HepG2 (cell line): ENCODE results near the gene TPX2. TPM values are rescaled to one million over a fixed set of nuclear protein-coding genes. Genes with fewer than 3 reads are reported as not detected.

Experiments
- ATAC-seq: fragments of 200-7000 bp; cut with Tn5 transposase; 3 replicates; pipeline ENCODE4 v1.9.1; 2020; ENCODE audit warnings: mild to moderate bottlenecking, moderate library complexity
- BruUV-seq: library from RNA; stranded (reverse); fragments of 400-500 nt; replicated peaks from 2 replicates; lab custom pipeline; 2021; lab: Mats Ljungman, UMichigan
- CTCF ChIA-PET: fragments of 300-600 bp; formaldehyde crosslinking; extraction: SDS; loops from one replicate; lab custom pipeline; 2021; ENCODE audit warnings: low total read pairs, inconsistent platforms, low intra/inter-chr PET ratio; lab: Yijun Ruan, JAX
- POLR2A ChIA-PET: fragments of 350-600 bp; sonication (Branson Sonifier 250); formaldehyde crosslinking; loops from one replicate; lab custom pipeline; 2020; ENCODE audit warnings: antibody characterized with exemption, inconsistent platforms; lab: Yijun Ruan, JAX
- DNase-seq: peaks from one replicate; pipeline ENCODE4 v3.0.0-alpha.2; 2015; ENCODE audit warnings: low spot score
- FAIRE-seq: peaks from 3 replicates; lab custom pipeline; 2011; peaks lifted over from hg19 to GRCh38; lab: Jason Lieb, UNC
- H2AFZ ChIP-seq: one replicate; pipeline ENCODE4 v1.6.1; 2011; ENCODE audit warnings: low read length, inconsistent platforms
- H3K27ac ChIP-seq: fragments of 300-600 bp; 3 replicates; pipeline ENCODE4 v1.8.0; 2011; ENCODE audit warnings: mixed run types, mild to moderate bottlenecking, mixed read lengths, low read length, inconsistent platforms; ENCODE audit not compliant: insufficient read depth; ENCODE audit errors: extremely low read length
- H3K27me3 ChIP-seq, 2 experiments: fragments of 200-600 bp in 1 of 2; 2 replicates in 1 of 2; 3 replicates in 1 of 2; pipeline versions ENCODE4 v1.6.0 to v1.8.0; 2011; ENCODE audit warnings: low read length in 2 of 2, mild to moderate bottlenecking in 2 of 2, moderate library complexity in 2 of 2, inconsistent platforms in 1 of 2; ENCODE audit not compliant: insufficient read depth in 2 of 2, control insufficient read depth in 1 of 2
- H3K36me3 ChIP-seq, 2 experiments: fragments of 200-600 bp in 1 of 2; replicated peaks in 1 of 2; 2 replicates in 1 of 2; 3 replicates in 1 of 2; pipeline versions ENCODE4 v1.5.1 to v1.8.0; 2011; ENCODE audit warnings: low read length in 2 of 2, inconsistent platforms in 1 of 2; ENCODE audit not compliant: insufficient read depth in 2 of 2, control insufficient read depth in 1 of 2
- H3K4me1 ChIP-seq: 2 replicates; pipeline ENCODE4 v1.5.1; 2012; ENCODE audit warnings: low read length, inconsistent platforms; ENCODE audit not compliant: insufficient read depth
- H3K4me2 ChIP-seq: 2 replicates; pipeline ENCODE4 v1.6.0; 2011; ENCODE audit warnings: low read depth, low read length, inconsistent platforms
- H3K4me3 ChIP-seq, 3 experiments: fragments of 200-600 bp in 1 of 3; sonication (generic), shearing (Covaris generic) in 1 of 3; replicated peaks in 1 of 3; 2 replicates each; pipeline ENCODE4 v1.5.1; 2011 to 2016; ENCODE audit warnings: low read length in 3 of 3, inconsistent platforms in 2 of 3, low read depth in 2 of 3, mild to moderate bottlenecking in 2 of 3, control low read depth in 1 of 3, mixed read lengths in 1 of 3; ENCODE audit not compliant: insufficient read depth in 1 of 3
- H3K79me2 ChIP-seq: one replicate; pipeline ENCODE4 v1.6.1; 2011; ENCODE audit warnings: low read length, inconsistent platforms; ENCODE audit not compliant: insufficient read depth
- H3K9ac ChIP-seq: 2 replicates; pipeline ENCODE4 v1.6.0; 2011; ENCODE audit warnings: mild to moderate bottlenecking, low read depth, low read length, inconsistent platforms; ENCODE audit not compliant: insufficient read depth
- H3K9me3 ChIP-seq: 2 replicates; pipeline ENCODE4 v1.5.1; 2012; ENCODE audit warnings: mild to moderate bottlenecking, low read length
- H4K20me1 ChIP-seq: 2 replicates; pipeline ENCODE4 v1.6.0; 2011; ENCODE audit warnings: inconsistent platforms, mild to moderate bottlenecking, low read length, moderate library complexity; ENCODE audit not compliant: insufficient read depth
- EEA1 ChIP-seq: sonication (generic); formaldehyde crosslinking; IDR thresholded peaks from 2 replicates; pipeline ENCODE4 v1.5.1; 2020; ENCODE audit warnings: mild to moderate bottlenecking, missing genetic modification reagents, borderline replicate concordance
- GLMP ChIP-seq: sonication (generic); formaldehyde crosslinking; IDR thresholded peaks from 2 replicates; pipeline ENCODE4 v1.9.0; 2021; ENCODE audit warnings: missing genetic modification reagents, mild to moderate bottlenecking, borderline replicate concordance
- HNRNPK ChIP-seq: fragments of 200-400 bp; formaldehyde crosslinking; IDR thresholded peaks from 2 replicates; pipeline ENCODE4 v1.6.1; 2018; ENCODE audit warnings: low read length, low read depth, moderate library complexity, mild to moderate bottlenecking; ENCODE audit not compliant: poor library complexity, severe bottlenecking
- HNRNPUL1 ChIP-seq: fragments of 200-400 bp; formaldehyde crosslinking; IDR thresholded peaks from 2 replicates; pipeline ENCODE4 v1.6.1; 2017; ENCODE audit warnings: low read depth, mild to moderate bottlenecking, low read length, moderate library complexity
- HOMEZ ChIP-seq: IDR thresholded peaks from 2 replicates; pipeline ENCODE4 v1.6.1; 2016; ENCODE audit warnings: low read depth
- RBM22 ChIP-seq: fragments of 200-400 bp; formaldehyde crosslinking; optimal IDR thresholded peaks from 2 replicates; pipeline ENCODE3; 2017; ENCODE audit warnings: mild to moderate bottlenecking, low read length, moderate library complexity
- ZMAT3 ChIP-seq: sonication (generic); formaldehyde crosslinking; conservative IDR thresholded peaks from 2 replicates; pipeline ENCODE4 v1.7.0; 2021; ENCODE audit warnings: missing genetic modification reagents
- ZNF225 ChIP-seq: sonication (generic); formaldehyde crosslinking; IDR thresholded peaks from 2 replicates; pipeline ENCODE4 v1.4.0; 2020; ENCODE audit warnings: mild to moderate bottlenecking, missing genetic modification reagents
- ZNF468 ChIP-seq: sonication (generic); formaldehyde crosslinking; IDR thresholded peaks from 2 replicates; pipeline ENCODE4 v1.8.0; 2022; ENCODE audit warnings: mild to moderate bottlenecking, moderate library complexity, missing genetic modification reagents
- ZNF687 ChIP-seq: sonication (generic); formaldehyde crosslinking; IDR thresholded peaks from 2 replicates; pipeline ENCODE4 v1.5.1; 2020; ENCODE audit warnings: mild to moderate bottlenecking, missing genetic modification reagents, moderate library complexity
- ZSCAN25 ChIP-seq: sonication (generic); formaldehyde crosslinking; IDR thresholded peaks from 2 replicates; pipeline ENCODE4 v1.8.0; 2022; ENCODE audit warnings: mild to moderate bottlenecking, missing genetic modification reagents
- ZXDC ChIP-seq: sonication (generic); formaldehyde crosslinking; IDR thresholded peaks from 2 replicates; pipeline ENCODE4 v1.5.0; 2020; ENCODE audit warnings: mild to moderate bottlenecking, missing genetic modification reagents
- WGBS: methylation state at CpG from one replicate; pipeline ENCODE4 v1.1.6; 2017; ENCODE audit warnings: low lambda C conversion rate; 5-methylcytosine and 5-hydroxymethylcytosine counted together
- in situ Hi-C: cut with HindIII; loops from 2 replicates; pipeline ENCODE4 v1.10.0; 2017; ENCODE audit warnings: low pct_unique_long_range_greater_than_20kb; ENCODE audit not compliant: extremely low pct_ligation_motif_present
- intact Hi-C: fragments of 100-400 bp; cut with micrococcal nuclease; formaldehyde crosslinking; loops from one replicate; pipeline ENCODE4 v1.10.0; 2022; ENCODE audit not compliant: unreplicated experiment
- polyA plus RNA-seq, 8 experiments: library from polyadenylated mRNA; depleted of rRNA in 3 of 8; stranded (reverse) in 7 of 8; unstranded in 1 of 8; fragments of >200 nt; fragmentation: Illumina TruSeq in 4 of 8; extraction: Trizol in 4 of 8; gene quantifications; 2 replicates each; pipeline versions ENCODE4 v1.2.1 to v1.2.3, GENCODE V29; 2011 to 2016; ENCODE audit warnings: low read depth in 4 of 8, missing spikeins in 1 of 8, mixed read lengths in 1 of 8; ENCODE audit not compliant: insufficient read depth in 1 of 8
- total RNA-seq, 5 experiments: library from RNA; depleted of rRNA; stranded (reverse); fragments of >200 nt; fragmentation: Illumina TruSeq; extraction: Trizol; gene quantifications; 2 replicates each; pipeline ENCODE4 v1.2.3, GENCODE V29; 2016; ENCODE audit warnings: low read depth in 1 of 5

Gene TPX2
- total and polyA plus RNA-seq, 2 of the 13 experiments (the other 11 are each of a cell fraction or from before 2014, with no cell fraction given) = 34.3 to 124 TPM

- no peak overlapping the region for H3K4me3 ChIP-seq
- peaks cover 7% of the 10 kb centered on the region; the same call in 1 of the 2 replicates for H4K20me1 ChIP-seq
- intact Hi-C loops = no loop called here
- 97% methylated on average over 4 of the region's 4 CpGs for WGBS
- FAIRE-seq (no peak), ATAC-seq (no peak), DNase-seq (no peak)
- no peak overlapping the region for H3K9ac ChIP-seq
- ChIA-PET POLR2A (interaction anchor here (0.9 to 33.2 kb wide), 4 partner anchors 14 to 89 kb away, joined by 3 to 2822 read pairs (median 1149); partner anchors contain the start of genes BCL2L1 and ID1), CTCF (no interaction called here)
- H3K9me3 ChIP-seq = no peaks in the 10 kb centered on the region
- H3K36me3 ChIP-seq = peaks cover 30 to 66% of the 10 kb centered on the region in 2 experiments
- peaks cover 83% of the 10 kb centered on the region for H3K4me1 ChIP-seq
- BruUV-seq = no TSS peak
- H3K79me2 ChIP-seq = peaks cover 90% of the 10 kb centered on the region
- H3K4me2 ChIP-seq = no peak overlapping the region
- in situ Hi-C loops = no loop called here
- H3K27ac ChIP-seq = peak overlapping the region; percentile 83
- no peaks in the 10 kb centered on the region for H3K27me3 ChIP-seq
- no peak overlapping the region for H2AFZ ChIP-seq
- TF ChIP-seq ZNF468 = 0 out of 2 replicates have a peak, but pooled peaks have one; percentile 47
- peak; percentile 70 for TF ChIP-seq ZNF687 (CRISPR knock-in tag)
- TF ChIP-seq ZXDC = 0 out of 2 replicates have a peak, but pooled peaks have one; percentile 11
- no peak for TF ChIP-seq ZSCAN25 (CRISPR knock-in tag)
- 0 out of 2 replicates have a peak, but pooled peaks have one; percentile 28 for TF ChIP-seq ZMAT3 (CRISPR knock-in tag)
- no peak for TF ChIP-seq HNRNPK
- TF ChIP-seq RBM22 = peak; percentile 72
- 0 out of 2 replicates have a peak, but pooled peaks have one; percentile 56 for TF ChIP-seq EEA1 (CRISPR knock-in tag)
- TF ChIP-seq GLMP (CRISPR knock-in tag) = no peak
- TF ChIP-seq HNRNPUL1 = no peak
- TF ChIP-seq ZNF225 (CRISPR knock-in tag) = peak; percentile 41; the same call in 1 of the 2 replicates
- no peak for TF ChIP-seq HOMEZ (CRISPR knock-in tag)
Observed at GRCh38 chr20:31693987-31694661, 45.0 kb upstream of the TPX2 start.
